SU-DHL-6 (cell line): Measurements from ENCODE around the gene PPP2R1A.

Source experiments
- H2AFZ ChIP-seq: fragments of 200-600 bp; sonication (generic); 2 replicates; pipeline ENCODE4 v1.6.1; 2014; ENCODE audit warnings: low read depth, mild to moderate bottlenecking, moderate library complexity, mixed read lengths, antibody characterized with exemption, low read length; ENCODE audit not compliant: severe bottlenecking
- H3F3A ChIP-seq: fragments of 200-600 bp; shearing (Covaris generic); 2 replicates; pipeline ENCODE4 v1.6.0; 2016; ENCODE audit warnings: antibody characterized with exemption, mild to moderate bottlenecking; ENCODE audit not compliant: insufficient read depth
- H3K27ac ChIP-seq: fragments of 200-600 bp; sonication (generic); 2 replicates; pipeline ENCODE4 v1.5.1; 2016; ENCODE audit warnings: low read depth, mild to moderate bottlenecking, low read length, moderate library complexity, mixed read lengths
- H3K27me3 ChIP-seq: fragments of 200-600 bp; sonication (generic), shearing (Covaris generic); 2 replicates; pipeline ENCODE4 v1.6.0; 2014; ENCODE audit warnings: mild to moderate bottlenecking, low read length
- H3K36me3 ChIP-seq: fragments of 200-600 bp; sonication (generic); 2 replicates; pipeline ENCODE4 v1.6.1; 2014; ENCODE audit warnings: mild to moderate bottlenecking, low read length, mixed read lengths
- H3K4me2 ChIP-seq: fragments of 300-600, 200-600 bp; shearing (Covaris generic), sonication (generic); 2 replicates; pipeline ENCODE4 v1.6.0; 2014; ENCODE audit warnings: low read length, low read depth, mild to moderate bottlenecking; ENCODE audit not compliant: poor library complexity, severe bottlenecking
- H3K4me3 ChIP-seq: fragments of 200-600 bp; sonication (generic); 2 replicates; pipeline ENCODE4 v1.5.1; 2014; ENCODE audit warnings: antibody characterized with exemption, low read length, mild to moderate bottlenecking, mixed read lengths; ENCODE audit not compliant: insufficient read depth, poor library complexity, severe bottlenecking
- H3K79me2 ChIP-seq: fragments of 200-600 bp; sonication (generic); 2 replicates; pipeline ENCODE4 v1.6.1; 2014; ENCODE audit warnings: mild to moderate bottlenecking, low read length, moderate library complexity; ENCODE audit not compliant: insufficient read depth
- H3K9ac ChIP-seq: fragments of 200-600 bp; sonication (generic); 2 replicates; pipeline ENCODE4 v1.7.0; 2014; ENCODE audit warnings: mild to moderate bottlenecking, low read length
- H3K9me2 ChIP-seq: fragments of 200-600 bp; sonication (generic); replicated peaks from 2 replicates; pipeline ENCODE4 v1.6.1; 2014; ENCODE audit warnings: low read length; ENCODE audit not compliant: insufficient read depth
- H3K9me3 ChIP-seq: fragments of 200-600 bp; sonication (generic); 2 replicates; pipeline ENCODE4 v1.6.1; 2014; ENCODE audit warnings: low read length, mixed read lengths; ENCODE audit not compliant: insufficient read depth
- H4K20me1 ChIP-seq: fragments of 200-600 bp; sonication (generic); 2 replicates; pipeline ENCODE4 v1.6.1; 2014; ENCODE audit warnings: low read depth, mild to moderate bottlenecking, antibody characterized with exemption, low read length, moderate library complexity, mixed read lengths
- CTCF ChIP-seq: fragments of 200-600 bp; sonication (generic); IDR thresholded peaks from one replicate; pipeline ENCODE4 v1.5.1; 2017; ENCODE audit warnings: antibody characterized with exemption, mild to moderate bottlenecking, low read length, moderate library complexity; ENCODE audit not compliant: insufficient read depth, poor library complexity, severe bottlenecking
- EZH2phosphoT487 ChIP-seq: fragments of 200-600 bp; sonication (generic), shearing (Covaris generic); conservative IDR thresholded peaks from 2 replicates; pipeline ENCODE4 v1.6.1; 2018; ENCODE audit warnings: mild to moderate bottlenecking, antibody characterized with exemption, low read length, moderate library complexity, mixed read lengths

The PPP2R1A gene

GRCh38 chr19:52270266-52270885 is 80.5 kb downstream of the PPP2R1A start:
- H3K27ac ChIP-seq = peak overlapping the region; percentile 65; the same call in 1 of the 2 replicates

DNA sequence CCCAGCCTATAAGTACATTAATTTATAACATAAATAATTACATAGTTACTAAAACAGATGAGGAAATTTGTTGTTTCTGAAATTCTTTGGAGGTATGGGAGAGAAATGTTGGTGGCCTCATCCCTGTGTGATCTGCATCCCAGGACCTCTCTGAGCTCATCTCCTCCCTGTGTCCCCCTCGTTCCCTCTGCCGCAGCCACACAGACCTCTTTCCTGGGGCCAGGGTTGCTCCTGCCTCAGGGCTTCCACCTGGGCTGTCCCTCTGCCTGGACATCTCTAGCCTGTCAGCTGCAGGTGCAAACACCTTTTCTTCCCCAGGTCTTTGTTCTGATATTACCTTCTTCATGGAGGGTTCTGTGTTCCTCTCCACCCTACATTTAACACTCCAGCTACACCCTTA is 83.4 kb downstream of the PPP2R1A start:
- Histone ChIP-seq H3K4me2 (no peak overlapping the region), H3K79me2 (peaks cover 86% of the 10 kb centered on the region), H3K4me3 (no peak overlapping the region), H3K9me2 (no peaks in the 10 kb centered on the region), H3K9me3 (no peaks in the 10 kb centered on the region), H3K36me3 (peaks cover 14% of the 10 kb centered on the region), H3K27ac (no peak overlapping the region), H2AFZ (no peak overlapping the region), H4K20me1 (0 out of 2 replicates have a peak, but pooled peaks cover 5% of the 10 kb centered on the region), H3K9ac (no peak overlapping the region), H3K27me3 (no peaks in the 10 kb centered on the region), H3F3A (no peaks in the 10 kb centered on the region)
- TF ChIP-seq CTCF = no peak
- TF ChIP-seq EZH2phosphoT487 = no peak

More at GRCh38 chr19:52270266-52270885, 80.5 kb downstream of the PPP2R1A start:
- no peaks in the 10 kb centered on the region for H3K9me3 ChIP-seq
- no peak for TF ChIP-seq EZH2phosphoT487
- no peak for TF ChIP-seq CTCF
- H3K79me2 ChIP-seq = peaks cover 57% of the 10 kb centered on the region
- no peaks in the 10 kb centered on the region for H4K20me1 ChIP-seq
- peak overlapping the region; percentile 94 for H3K9ac ChIP-seq
- H3K4me2 ChIP-seq = peak overlapping the region; percentile 75
- H3K27me3 ChIP-seq = no peaks in the 10 kb centered on the region
- peak overlapping the region; percentile 55 for H2AFZ ChIP-seq
- H3K9me2 ChIP-seq = no peaks in the 10 kb centered on the region
- H3K4me3 ChIP-seq = peak overlapping the region; percentile 92
- no peaks in the 10 kb centered on the region for H3F3A ChIP-seq
- peaks cover 8% of the 10 kb centered on the region for H3K36me3 ChIP-seq

DNA sequence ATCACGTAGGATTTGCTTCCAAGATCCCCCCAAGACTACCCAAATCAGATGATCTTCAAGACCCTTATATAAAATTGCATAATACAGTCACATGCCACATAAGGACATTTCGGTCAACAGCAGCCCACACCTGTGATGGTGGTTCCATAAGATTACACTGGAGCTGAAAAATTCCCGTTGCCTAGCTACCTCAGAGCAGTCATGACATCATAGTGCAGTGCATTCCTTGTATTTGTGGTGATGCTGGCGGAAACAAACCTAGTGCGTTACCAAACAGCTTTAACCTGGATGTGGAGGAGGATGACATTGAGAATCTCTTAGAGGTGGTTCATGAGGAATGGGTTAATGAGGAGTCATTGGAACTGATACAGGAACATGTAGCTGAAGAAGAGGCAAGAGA is 84.3 kb downstream of the PPP2R1A start:
- no peaks in the 10 kb centered on the region for H3K9me3 ChIP-seq

More for the DNA sequence above, 84.3 kb downstream of the PPP2R1A start:
- Histone ChIP-seq H2AFZ (no peak overlapping the region), H3K27me3 (no peaks in the 10 kb centered on the region), H3K9ac (no peak overlapping the region), H4K20me1 (0 out of 2 replicates have a peak, but pooled peaks cover 8% of the 10 kb centered on the region), H3K9me2 (no peaks in the 10 kb centered on the region), H3K4me2 (no peak overlapping the region), H3F3A (no peaks in the 10 kb centered on the region), H3K79me2 (peaks cover 95% of the 10 kb centered on the region), H3K4me3 (no peak overlapping the region), H3K27ac (no peak overlapping the region), H3K36me3 (peaks cover 14% of the 10 kb centered on the region)
- TF ChIP-seq EZH2phosphoT487 (no peak), CTCF (no peak)
